Tibial artery (tissue), 4 donors: ENCODE data around the gene SLC2A14.
"Not testable (repeated sequence)": the region's sequence is repeated elsewhere in the genome, so short reads cannot be mapped to it uniquely, and the experiment has no call there.

Source experiments
- DNase-seq, 2 donors: peaks; one replicate each; pipeline ENCODE4 v3.0.0-alpha.2; 2019
- H3K27ac ChIP-seq, 2 donors: fragments of 200-600 bp; sonication (generic) in 1 of 2; 1 replicate in 1 of 2; 2 replicates in 1 of 2; pipeline ENCODE4 v1.5.1; 2018 to 2019; ENCODE audit warnings: mild to moderate bottlenecking in 1 of 2
- H3K27me3 ChIP-seq, 2 donors: fragments of 200-600 bp; sonication (generic) in 1 of 2; one replicate each; pipeline versions ENCODE4 v1.5.1 to v1.6.0; 2016 to 2019
- H3K36me3 ChIP-seq, 3 donors: fragments of 200-600 bp; sonication (generic) in 2 of 3; one replicate each; pipeline ENCODE4 v1.5.1; 2016 to 2019; ENCODE audit warnings: mild to moderate bottlenecking in 2 of 3
- H3K4me1 ChIP-seq, 4 donors: fragments of 200-600 bp; sonication (generic) in 2 of 4; 1 replicate in 3 of 4; 2 replicates in 1 of 4; pipeline ENCODE4 v1.5.1; 2016 to 2019
- H3K4me3 ChIP-seq, 2 donors: fragments of 200-600 bp; sonication (generic) in 1 of 2; 1 replicate in 1 of 2; 2 replicates in 1 of 2; pipeline ENCODE4 v1.5.1; 2018 to 2019; ENCODE audit warnings: mild to moderate bottlenecking in 2 of 2
- H3K9me3 ChIP-seq, 3 donors: fragments of 200-600 bp; sonication (generic) in 1 of 3; one replicate each; pipeline ENCODE4 v1.5.1; 2016 to 2019
- intact Hi-C: fragments of 100-400 bp; cut with DNase I; formaldehyde crosslinking; loops from one replicate; pipeline ENCODE4 v1.15.0; 2023; ENCODE audit warnings: low total_unique reads
- TF ChIP-seq, protein P1 (sequence below), 2 experiments: fragments of 200-600 bp in 1 of 2; fragments of 450-650 bp in 1 of 2; IDR thresholded peaks; one replicate each; pipeline ENCODE4 v1.5.1; 2017 to 2019; ENCODE audit warnings: antibody characterized with exemption in 2 of 2, mild to moderate bottlenecking in 1 of 2, moderate library complexity in 1 of 2

Gene SLC2A14

GRCh38 chr12:7806863-7807487 lies 65.7 kb downstream of the SLC2A14 start:
- H3K4me3 ChIP-seq, result no peak overlapping the region
- intact Hi-C loops, result no loop called here
- peaks cover 0 to 3% (median 0%) of the 10 kb centered on the region in 4 donors for H3K4me1 ChIP-seq
- TF ChIP-seq, protein P1, sequence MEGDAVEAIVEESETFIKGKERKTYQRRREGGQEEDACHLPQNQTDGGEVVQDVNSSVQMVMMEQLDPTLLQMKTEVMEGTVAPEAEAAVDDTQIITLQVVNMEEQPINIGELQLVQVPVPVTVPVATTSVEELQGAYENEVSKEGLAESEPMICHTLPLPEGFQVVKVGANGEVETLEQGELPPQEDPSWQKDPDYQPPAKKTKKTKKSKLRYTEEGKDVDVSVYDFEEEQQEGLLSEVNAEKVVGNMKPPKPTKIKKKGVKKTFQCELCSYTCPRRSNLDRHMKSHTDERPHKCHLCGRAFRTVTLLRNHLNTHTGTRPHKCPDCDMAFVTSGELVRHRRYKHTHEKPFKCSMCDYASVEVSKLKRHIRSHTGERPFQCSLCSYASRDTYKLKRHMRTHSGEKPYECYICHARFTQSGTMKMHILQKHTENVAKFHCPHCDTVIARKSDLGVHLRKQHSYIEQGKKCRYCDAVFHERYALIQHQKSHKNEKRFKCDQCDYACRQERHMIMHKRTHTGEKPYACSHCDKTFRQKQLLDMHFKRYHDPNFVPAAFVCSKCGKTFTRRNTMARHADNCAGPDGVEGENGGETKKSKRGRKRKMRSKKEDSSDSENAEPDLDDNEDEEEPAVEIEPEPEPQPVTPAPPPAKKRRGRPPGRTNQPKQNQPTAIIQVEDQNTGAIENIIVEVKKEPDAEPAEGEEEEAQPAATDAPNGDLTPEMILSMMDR (IDR thresholded peaks at IDR 0.05), result peak; percentile 52 to 69
- no peaks in the 10 kb centered on the region for H3K27me3 ChIP-seq
- H3K9me3 ChIP-seq, result no peaks in the 10 kb centered on the region
- no peaks in the 10 kb centered on the region for H3K36me3 ChIP-seq
- peak; percentile 71 to 73 for DNase-seq
- H3K27ac ChIP-seq, result no peak overlapping the region

GRCh38 chr12:7806319-7806718 lies 66.4 kb downstream of the SLC2A14 start:
- DNase-seq, H3K27me3 ChIP-seq, intact Hi-C loops, H3K4me3 ChIP-seq, H3K9me3 ChIP-seq, H3K27ac ChIP-seq, H3K36me3 ChIP-seq, H3K4me1 ChIP-seq: not testable (repeated sequence)

DNA sequence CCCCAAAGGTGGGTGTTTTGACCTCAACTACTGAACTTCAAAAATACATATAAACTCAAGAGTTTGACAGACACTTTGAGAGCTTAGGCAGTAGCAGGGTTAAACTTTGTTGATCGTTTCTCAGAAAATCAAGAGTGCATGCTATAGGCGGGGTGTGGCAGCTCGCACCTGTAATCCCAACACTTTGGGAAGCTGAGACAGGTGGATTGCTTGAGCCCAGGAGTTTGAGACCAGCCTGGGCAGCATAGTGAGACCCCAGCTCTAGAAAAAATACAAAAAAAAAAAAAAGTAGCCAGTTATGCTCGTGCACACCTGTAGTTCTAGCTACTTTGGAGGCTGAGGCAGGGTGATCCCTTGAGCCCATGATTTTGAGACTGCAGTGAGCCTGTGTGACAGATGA lies 71.3 kb downstream of the SLC2A14 start:
- TF ChIP-seq, protein P1 (IDR thresholded peaks at IDR 0.05), result no peak
- Histone ChIP-seq H3K27ac (no peak overlapping the region), H3K9me3 (no peaks in the 10 kb centered on the region), H3K4me3 (no peak overlapping the region), H3K36me3 (no peaks in the 10 kb centered on the region), H3K27me3 (no peaks in the 10 kb centered on the region), H3K4me1 (peaks cover 0 to 3% (median 0%) of the 10 kb centered on the region in 4 donors)
- DNase-seq, result no peak
- intact Hi-C loops, result loop anchor here (5.0 kb wide), 1 partner anchor 1911 kb away; no protein-coding TSS in a partner anchor

DNA sequence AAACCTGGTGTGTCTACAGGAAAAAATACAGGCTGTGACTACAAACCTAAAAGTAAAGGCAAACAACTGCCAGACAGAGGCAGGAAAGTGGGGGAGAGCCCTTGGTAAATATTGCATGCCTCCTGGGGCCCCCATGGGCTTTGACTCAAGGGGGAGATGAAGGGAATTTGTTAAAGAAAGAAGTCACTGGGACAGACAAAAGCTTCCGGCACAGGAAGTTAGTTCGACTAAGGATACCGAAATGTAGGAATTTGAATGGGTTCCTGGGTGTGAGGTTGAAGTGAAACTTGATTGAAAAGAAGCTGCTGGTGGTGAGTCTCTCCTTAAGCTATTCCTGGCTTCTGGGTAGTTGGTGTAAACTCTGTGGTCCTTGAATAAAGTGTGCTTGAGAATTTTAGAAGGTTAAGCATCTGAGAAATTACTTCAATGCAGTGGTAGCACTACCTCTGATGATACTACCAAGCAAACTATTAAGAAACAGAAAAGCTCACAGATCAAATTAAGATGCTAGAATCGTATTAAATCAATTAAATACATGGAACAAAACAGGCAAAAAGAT lies 73.9 kb downstream of the SLC2A14 start:
- intact Hi-C loops, DNase-seq, H3K27ac ChIP-seq, H3K36me3 ChIP-seq, H3K27me3 ChIP-seq, H3K9me3 ChIP-seq, H3K4me3 ChIP-seq, H3K4me1 ChIP-seq: not testable (repeated sequence)

DNA sequence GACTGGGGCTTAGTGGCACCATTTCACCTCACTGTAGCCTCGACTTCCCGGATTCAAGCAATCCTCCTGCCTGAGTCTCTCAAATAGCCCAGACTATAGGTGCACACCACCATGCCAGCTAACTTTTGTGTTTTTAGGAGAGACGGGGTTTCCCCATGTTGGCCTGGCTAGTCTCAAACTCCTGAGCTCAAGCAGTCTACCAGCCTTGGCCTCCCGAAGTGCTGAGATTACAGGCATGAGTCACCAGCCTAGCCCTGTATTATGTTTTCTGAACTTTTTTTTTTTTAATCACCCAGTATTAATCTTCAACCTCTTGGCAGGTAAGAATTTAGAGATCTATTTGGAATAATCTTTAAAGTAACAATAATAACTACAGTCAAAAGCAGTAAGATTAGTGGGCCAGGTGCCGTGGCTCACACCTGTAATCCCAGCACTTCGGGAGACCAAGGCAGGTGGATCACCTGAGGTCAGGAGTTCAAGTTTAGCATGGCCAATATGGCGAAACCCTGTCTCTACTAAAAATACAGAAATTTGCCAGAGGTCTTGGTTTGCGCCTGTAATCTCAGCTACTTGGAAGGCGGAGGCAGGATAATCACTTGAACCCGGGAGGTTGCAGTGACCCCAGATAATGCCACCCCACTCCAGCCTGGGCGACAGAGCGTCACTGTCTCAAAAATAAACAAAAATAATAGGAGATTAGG lies 74.9 kb downstream of the SLC2A14 start:
- Histone ChIP-seq H3K27me3 (no peaks in the 10 kb centered on the region), H3K4me3 (no peak overlapping the region), H3K27ac (no peak overlapping the region), H3K9me3 (no peaks in the 10 kb centered on the region), H3K4me1 (no peaks in the 10 kb centered on the region), H3K36me3 (no peaks in the 10 kb centered on the region)
- DNase-seq, result no peak
- TF ChIP-seq, protein P1 (IDR thresholded peaks at IDR 0.05), result no peak
- intact Hi-C loops, result no loop called here

DNA sequence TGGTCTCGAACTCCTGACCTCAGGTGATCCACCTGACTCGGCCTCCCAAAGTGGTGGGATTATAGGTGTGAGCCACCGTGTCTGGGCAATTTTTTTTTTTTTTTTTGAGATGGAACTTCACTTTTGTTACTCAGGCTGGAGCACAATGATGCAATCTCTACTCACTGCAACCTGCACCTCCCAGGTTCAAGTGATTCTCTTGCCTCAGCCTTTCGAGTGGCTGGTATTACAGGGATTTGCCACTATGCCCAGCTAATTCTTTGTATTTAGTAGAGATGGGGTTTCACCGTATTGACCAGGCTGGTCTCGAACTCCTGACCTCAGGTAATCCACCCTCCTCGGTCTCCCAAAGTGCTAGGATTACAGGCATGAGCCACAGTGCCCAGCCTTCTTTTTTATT lies 75.4 kb downstream of the SLC2A14 start:
- H3K4me3 ChIP-seq, intact Hi-C loops, H3K4me1 ChIP-seq, H3K9me3 ChIP-seq, H3K36me3 ChIP-seq, DNase-seq, H3K27ac ChIP-seq, H3K27me3 ChIP-seq: not testable (repeated sequence)

GRCh38 chr12:7793211-7793610 lies 79.5 kb downstream of the SLC2A14 start:
- no peaks in the 10 kb centered on the region for H3K4me1 ChIP-seq
- no peaks in the 10 kb centered on the region for H3K27me3 ChIP-seq
- no peak for DNase-seq
- TF ChIP-seq, protein P1 (IDR thresholded peaks at IDR 0.05), result no peak
- no peak overlapping the region for H3K27ac ChIP-seq
- no peaks in the 10 kb centered on the region for H3K36me3 ChIP-seq
- no peak overlapping the region for H3K4me3 ChIP-seq
- intact Hi-C loops, result no loop called here
- H3K9me3 ChIP-seq, result no peaks in the 10 kb centered on the region

DNA sequence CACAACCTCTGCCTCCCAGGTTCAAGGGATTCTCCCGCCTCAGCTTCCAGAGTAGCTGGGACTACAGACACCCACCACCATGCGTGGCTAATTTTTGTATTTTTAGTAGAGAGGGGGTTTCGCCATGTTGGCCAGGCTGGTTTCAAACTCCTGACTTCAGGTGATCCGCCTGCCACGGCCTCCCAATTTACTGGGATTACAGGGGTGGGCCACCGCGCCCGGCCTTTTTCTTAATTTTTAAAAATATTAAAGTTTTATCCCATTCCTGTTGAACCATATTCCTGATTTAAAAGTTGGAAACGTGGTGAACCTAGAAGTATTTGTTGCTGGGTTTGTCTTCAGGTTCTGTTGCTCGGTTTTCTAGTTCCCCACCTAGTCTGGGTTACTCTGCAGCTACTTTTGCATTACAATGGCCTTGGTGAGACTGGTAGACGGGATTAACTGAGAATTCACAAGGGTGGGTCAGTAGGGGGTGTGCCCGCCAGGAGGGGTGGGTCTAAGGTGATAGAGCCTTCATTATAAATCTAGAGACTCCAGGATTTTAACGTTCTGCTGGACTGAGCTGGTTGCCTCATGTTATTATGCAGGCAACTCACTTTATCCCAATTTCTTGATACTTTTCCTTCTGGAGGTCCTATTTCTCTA lies 83.7 kb downstream of the SLC2A14 start, which contains the start of gene NANOG:
Gene NANOG, plus strand, starts transcription at position 519 of the 645 bp plus-strand sequence. CDS start 213 bp downstream, outside the sequence.
- DNase-seq, H3K4me3 ChIP-seq, intact Hi-C loops, H3K9me3 ChIP-seq, H3K4me1 ChIP-seq, H3K36me3 ChIP-seq, H3K27me3 ChIP-seq, H3K27ac ChIP-seq: not testable (repeated sequence)
